HG02678 (cell line): Measurements from ENCODE around the gene WNT3A.

Experiments used
- ATAC-seq: cut with Tn5 transposase; IDR thresholded peaks from one replicate; pipeline ENCODE4 v1.9.1; 2021; ENCODE audit warnings: mild to moderate bottlenecking, moderate library complexity; ENCODE audit not compliant: unreplicated experiment

WNT3A gene

DNA sequence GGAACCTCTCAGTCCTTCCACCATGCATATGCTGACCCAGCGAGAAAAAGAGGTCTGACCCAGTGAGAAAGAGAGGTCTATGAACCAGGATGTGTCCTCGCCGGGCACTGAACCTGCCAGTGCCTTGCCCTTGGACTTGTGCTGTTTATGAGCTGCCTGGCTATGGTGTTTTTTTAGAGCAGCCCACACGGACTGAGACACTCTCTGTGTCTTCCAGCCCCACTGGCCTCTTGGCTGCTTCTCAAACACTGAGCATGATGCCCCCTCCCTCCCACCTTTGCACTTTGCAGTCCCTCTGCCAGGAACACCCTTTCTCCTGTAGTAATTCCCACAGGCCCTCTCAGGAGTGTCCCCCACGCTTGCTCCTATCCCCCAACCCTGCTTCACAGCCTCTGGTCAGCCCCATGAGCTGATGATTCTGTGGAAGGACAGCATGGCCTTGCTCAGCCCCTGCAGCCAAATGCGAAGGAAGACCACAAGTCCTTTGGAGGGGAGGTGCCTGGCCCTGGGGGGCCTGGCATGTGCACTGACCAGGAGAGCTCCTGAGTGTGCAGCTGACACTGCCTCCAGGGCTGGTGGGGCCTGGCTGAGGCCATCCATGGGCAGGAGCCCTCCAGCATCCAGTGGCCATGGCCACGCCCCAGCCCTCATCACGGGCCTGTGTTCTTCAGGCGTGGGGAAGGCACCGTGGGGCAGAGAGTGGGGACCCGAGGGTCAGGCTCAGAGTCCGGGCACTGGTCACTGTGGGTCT is 23.8 kb downstream of the WNT3A start:
- ATAC-seq, result no peak

- ATAC-seq, result no peak
Observed at GRCh38 chr1:228031276-228031995, 24.6 kb downstream of the WNT3A start.

DNA sequence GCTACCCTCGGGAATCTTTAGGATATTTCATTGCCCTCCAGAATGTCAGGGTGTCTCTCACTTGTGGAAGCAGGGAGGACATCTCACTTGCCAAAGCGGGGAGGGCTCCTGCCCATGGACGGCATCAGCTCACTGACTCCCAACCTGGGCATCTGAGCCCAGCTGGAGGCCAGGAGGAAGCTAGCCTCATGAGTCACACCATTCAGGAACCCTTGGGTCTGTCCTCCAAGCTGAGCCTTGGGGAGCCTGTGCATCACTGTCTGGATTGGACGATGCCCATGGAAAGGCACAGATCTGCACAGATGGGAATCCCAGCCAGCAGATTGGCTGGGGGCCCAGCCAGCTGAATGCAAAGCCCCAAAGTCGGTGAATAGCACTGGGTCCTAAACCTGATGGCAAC is 25.2 kb downstream of the WNT3A start:
- no peak for ATAC-seq

- no peak for ATAC-seq
Observed at GRCh38 chr1:228033376-228033775, 26.6 kb downstream of the WNT3A start.

DNA sequence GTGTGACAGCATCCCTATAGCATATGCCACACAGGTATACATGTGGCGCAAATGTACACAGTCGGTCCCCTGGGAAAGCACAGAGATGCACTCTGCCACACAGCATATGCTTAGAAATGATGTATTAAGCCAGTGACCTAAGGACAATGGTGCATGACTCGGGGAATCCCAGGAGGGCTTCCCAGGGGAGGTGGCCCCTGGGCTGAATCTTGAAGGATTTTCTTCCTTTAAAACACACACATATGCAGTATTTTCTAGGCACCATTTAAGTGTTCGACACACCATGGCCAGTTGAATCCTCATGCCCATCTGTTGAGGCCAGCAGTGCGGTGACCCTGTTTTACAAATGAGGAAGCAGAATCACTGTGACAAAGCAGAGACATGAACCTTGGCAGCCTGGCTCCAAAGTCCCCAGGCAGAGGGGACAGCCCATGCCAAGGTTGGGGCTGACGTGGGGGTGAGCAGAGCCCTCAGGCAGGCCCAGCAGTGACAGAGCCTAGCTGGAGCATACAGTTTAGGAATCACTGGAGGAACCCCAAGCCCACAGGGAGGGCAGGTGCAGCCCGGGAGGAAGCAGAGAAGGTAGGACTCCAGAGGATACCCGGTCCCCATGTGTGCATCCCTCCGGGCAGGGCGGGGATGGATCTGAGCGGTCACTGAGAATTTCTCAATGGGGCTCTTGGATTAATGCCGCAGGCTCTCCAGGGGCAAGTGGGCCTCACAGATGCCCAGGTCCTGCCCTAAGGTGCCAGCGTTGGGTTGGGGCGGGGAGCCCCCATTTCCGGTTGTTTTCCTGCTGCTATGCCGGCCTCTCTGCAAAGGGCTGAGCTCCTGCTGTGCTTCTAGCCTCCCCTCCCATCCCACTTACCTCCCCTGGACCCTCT is 28.4 kb downstream of the WNT3A start:
- ATAC-seq, result no peak

DNA sequence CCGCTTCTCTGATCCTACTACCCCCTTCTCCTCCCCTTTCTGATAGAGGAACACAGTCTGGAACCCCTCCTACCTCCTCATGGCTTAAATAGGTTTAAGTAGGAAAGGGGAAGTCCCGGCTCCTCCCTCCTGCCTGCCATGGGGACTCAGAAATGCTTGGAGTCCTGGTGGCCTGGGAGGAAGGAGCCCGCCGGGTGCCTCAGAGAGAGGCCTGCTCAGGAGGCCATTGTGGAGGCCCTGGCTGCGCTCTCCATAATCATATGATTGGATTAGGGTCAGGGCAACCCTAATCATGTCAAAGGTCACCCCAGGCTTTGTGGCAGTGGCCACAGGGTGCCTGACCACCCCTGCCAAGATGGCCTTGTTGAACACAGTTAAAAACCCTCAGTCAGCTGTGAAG is 29.0 kb downstream of the WNT3A start:
- ATAC-seq, result no peak

DNA sequence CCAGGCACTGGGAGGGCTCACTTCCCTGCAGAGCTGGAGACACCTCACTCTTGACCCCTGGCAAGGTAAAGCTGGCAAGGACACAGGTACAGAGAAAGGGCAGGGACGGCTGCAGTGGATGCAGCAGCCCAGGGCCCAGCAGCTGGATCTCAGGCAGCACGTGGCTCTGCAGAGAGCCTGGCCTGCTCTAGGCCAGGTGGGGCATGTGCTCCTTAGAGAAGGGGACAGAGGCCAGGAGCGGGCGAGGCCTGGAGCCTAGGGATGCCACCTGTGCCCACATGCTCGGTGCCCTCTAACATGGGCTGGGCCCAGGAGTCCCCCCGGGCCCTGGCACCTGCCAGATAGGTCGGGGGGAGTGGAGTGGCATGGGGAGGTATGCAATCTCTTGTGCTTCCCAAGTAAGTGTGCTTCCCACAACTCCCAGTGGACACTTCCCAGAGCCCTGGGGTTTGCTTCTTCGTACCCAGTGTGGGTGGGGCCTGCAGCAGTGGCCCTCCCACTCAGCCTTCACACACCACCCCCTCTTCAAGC is 30.0 kb downstream of the WNT3A start:
- no peak for ATAC-seq

DNA sequence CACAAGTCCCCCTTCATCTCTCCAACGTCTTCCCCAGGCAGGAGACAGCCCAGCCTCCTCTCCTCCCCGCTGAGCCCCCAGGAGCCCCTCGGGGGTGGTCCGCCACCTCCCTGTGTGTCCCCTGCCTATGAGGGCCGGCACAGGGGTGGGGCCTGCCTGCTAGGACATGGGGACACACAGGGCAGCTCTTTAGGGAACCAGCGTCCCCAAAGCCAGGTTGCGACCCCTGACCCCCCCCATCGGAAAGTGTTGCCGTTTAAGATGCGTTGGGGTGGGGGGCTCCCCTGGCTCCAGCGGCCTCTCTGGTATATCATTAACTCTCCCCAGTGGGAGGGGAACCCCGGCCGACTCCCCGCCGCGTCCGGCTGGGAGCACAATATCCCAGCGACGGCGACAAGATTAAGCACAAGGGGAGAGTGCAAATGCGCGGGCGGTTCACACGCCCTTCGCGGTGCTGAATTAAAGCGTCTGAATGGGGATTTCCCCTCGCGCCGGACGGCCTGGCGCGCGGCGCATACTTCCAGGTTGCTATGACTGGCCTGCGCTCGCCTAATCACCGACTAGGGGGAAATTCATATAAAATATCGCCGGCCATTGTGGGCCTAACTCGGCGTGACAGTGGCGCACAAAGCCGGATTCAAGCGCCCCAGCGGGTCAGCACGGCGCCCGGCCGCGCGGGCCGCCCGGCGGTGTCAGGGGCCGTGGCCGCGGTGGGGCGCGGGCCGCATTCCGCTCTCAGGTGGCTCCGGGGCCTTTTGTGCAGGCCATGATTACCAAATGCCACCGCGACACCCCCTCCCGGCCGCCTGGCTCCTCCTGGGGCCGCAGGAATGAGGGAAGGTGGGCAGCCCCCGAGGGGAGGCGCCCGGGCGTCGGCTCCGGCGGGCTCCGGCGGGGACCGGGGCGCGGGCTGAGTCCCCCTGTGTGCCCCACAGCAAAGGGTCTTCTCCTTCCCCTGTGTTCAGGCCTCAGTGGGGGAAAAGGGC is 30.9 kb downstream of the WNT3A start:
- peak; percentile 90 for ATAC-seq

- no peak for ATAC-seq
Observed at GRCh38 chr1:228038387-228039005, 31.7 kb downstream of the WNT3A start.

DNA sequence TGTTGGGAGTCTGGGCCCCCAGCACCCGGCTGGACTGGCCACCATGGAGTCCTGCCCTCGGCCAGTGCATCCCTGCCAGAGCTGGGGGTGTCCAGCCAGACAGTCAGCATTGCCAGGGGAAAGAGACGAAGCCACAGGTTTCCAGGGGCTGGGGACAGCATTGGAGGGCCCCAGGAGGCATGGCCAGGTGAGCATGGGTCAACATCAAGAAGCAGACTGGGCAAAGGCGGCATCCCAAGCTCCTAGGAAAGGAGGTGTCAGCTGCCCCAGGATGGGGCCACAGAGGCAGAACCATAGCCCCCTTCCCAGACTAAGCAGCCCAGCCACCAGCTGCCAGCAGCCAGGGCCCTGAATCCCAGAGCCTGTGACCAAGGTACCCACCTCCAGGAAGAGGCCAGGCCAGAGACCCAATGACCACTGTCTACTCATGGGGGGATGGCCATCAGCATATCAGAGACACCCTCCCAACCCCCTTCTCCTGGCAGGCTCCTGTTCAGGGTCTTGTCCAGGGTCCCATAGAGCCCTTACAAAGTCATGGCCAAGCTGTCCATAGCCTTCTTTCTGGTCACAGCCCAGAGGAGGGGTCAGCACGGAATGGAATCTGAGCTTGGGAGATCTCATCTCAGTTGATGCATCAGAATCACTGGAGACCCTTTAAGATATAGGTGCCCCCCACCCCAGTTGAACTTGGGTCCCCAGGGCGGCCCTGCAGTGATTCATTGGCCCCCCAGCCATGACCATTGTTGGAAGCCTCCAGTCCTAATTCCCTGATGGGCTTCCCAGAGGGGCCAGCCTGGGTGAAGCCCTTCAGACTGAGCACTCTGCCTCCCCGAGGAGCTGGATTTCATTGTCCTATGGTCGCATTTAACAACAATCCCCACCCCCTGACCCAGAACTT is 32.5 kb downstream of the WNT3A start:
- no peak for ATAC-seq

GRCh38 chr1:228039986-228040385 is 33.2 kb downstream of the WNT3A start:
- ATAC-seq, result no peak

DNA sequence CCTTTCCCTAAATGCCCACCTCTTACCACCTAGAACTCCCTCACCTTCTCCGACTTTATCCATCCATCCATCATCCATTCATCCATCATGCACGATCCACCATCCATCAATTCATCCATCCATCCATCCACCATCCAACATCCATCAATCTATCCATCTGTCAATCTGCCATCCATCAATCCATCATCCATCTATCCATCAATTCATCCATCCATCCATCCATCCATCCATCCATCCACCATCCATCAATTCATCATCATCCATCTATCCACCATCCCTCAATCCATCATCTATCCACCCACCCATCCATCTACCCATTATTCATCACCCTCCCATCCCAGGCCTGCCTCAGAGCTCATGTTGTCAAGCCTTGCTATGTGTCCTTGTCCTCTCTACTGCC is 34.5 kb downstream of the WNT3A start:
- no peak for ATAC-seq

DNA sequence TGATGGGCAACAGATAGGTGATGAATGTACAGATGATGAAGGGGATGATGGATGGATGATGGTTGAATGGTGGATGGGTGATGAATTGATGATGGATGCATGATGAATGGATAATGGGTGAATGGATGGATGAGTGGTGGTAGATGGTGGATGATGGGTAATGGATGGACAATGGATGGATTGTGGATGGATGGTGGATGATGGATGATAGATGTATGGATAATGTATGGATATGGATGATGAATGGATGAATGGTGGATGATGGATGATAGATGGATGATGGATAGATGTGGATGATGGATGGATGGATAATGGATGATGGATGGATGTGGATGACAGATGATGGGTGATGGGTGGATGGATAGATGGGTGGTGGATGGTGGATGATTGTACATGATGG is 35.7 kb downstream of the WNT3A start:
- no peak for ATAC-seq

- ATAC-seq, result no peak
Observed at GRCh38 chr1:228043281-228043848, 36.6 kb downstream of the WNT3A start.

- no peak for ATAC-seq
Observed at GRCh38 chr1:228044961-228045360, 38.2 kb downstream of the WNT3A start.

DNA sequence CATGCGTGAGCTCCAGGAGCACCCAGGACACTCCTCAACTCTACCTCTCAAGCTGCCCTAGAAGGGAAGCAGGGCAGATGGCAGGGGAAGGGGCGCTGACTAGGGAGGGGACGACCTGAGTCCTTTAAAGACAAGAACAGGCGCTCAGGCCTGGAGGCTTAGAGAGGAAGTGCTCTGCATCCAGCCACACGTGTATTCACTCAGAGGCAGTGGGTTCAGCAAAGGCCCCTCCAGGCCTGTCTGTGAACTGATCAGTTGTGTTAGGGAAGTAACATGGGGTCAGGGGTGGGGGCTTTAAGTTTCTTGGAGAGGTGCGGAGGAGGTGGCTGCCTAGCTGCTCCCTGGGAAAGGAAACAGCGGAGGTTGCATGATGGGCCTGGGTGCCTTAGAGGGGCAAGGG is 38.6 kb downstream of the WNT3A start:
- no peak for ATAC-seq

DNA sequence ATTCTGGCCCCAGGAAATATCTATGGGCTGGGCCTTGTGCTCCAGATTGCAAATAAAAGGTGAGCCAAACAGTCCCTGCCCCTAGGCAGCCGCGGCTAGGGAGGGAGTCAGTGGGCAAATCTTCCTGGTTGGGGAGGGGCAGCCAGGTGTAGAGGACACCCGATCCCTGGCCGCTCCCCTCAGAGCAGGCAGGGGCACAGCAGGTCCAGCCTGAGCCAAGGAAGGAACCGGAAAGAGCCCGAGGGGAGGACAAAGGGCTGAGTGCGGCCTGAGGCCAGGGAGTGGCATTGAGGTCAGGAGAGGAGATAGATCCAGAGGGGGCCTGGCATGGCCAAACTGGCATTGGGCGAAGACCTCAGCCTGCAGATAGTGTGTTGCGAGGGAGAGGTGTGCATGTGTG is 39.1 kb downstream of the WNT3A start:
- no peak for ATAC-seq

GRCh38 chr1:228046421-228047182 is 39.8 kb downstream of the WNT3A start:
- ATAC-seq, result no peak
